ENCODE data around the gene RHOB. TPM values are rescaled to one million over a fixed set of nuclear protein-coding genes. Genes with fewer than 3 reads are reported as not detected.

RHOB gene
- total and polyA plus RNA-seq, 2 experiments from 2014 or later: 146 to 429 TPM

- no peak for DNase-seq (ENCODE audit: low spot score)
- H3K36me3 ChIP-seq (replicated peaks; ENCODE audit: insufficient read depth, low read depth): no peaks in the 10 kb centered on the region
- WGBS (ENCODE audit: low lambda C conversion rate, missing lambda C conversion rate): 95% methylated on average over 3 of the region's 3 CpGs
- no peaks in the 10 kb centered on the region for H3K27me3 ChIP-seq
- no peaks in the 10 kb centered on the region for H3K9me3 ChIP-seq (ENCODE audit: low read depth)
- no peak overlapping the region for H2AFZ ChIP-seq
- no peaks in the 10 kb centered on the region for H3K79me2 ChIP-seq
- H4K20me1 ChIP-seq (ENCODE audit: insufficient read depth, poor library complexity, severe bottlenecking): no peaks in the 10 kb centered on the region
- no peaks in the 10 kb centered on the region for H3K9me2 ChIP-seq (replicated peaks; ENCODE audit: insufficient read depth)
- no peak overlapping the region for H3K4me3 ChIP-seq
- TF ChIP-seq EZH2 (IDR thresholded peaks at IDR 0.05; ENCODE audit: borderline replicate concordance) (no peak), CTCF (IDR thresholded peaks at IDR 0.05; ENCODE audit: poor library complexity) (no peak), EZH2phosphoT487 (IDR thresholded peaks at IDR 0.05; ENCODE audit: low read depth, severe bottlenecking, unreplicated experiment) (no peak)
- no peak overlapping the region for H3K4me2 ChIP-seq
- H3K27ac ChIP-seq: no peak overlapping the region
- no peaks in the 10 kb centered on the region for H3K4me1 ChIP-seq (ENCODE audit: insufficient read depth)
These were observed 15.6 kb upstream of the RHOB start for GRCh38 chr2:20431301-20431698.

GRCh38 chr2:20431772-20432171 lies 15.1 kb upstream of the RHOB start:
- 59% methylated on average over 5 of the region's 5 CpGs for WGBS (ENCODE audit: low lambda C conversion rate, missing lambda C conversion rate)
- H3K27me3 ChIP-seq: no peaks in the 10 kb centered on the region
- H3K4me3 ChIP-seq: no peak overlapping the region
- no peak for DNase-seq (ENCODE audit: low spot score)
- H3K9me2 ChIP-seq (replicated peaks; ENCODE audit: insufficient read depth): no peaks in the 10 kb centered on the region
- no peak for TF ChIP-seq CTCF (IDR thresholded peaks at IDR 0.05; ENCODE audit: poor library complexity)
- no peak for TF ChIP-seq EZH2 (IDR thresholded peaks at IDR 0.05; ENCODE audit: borderline replicate concordance)
- TF ChIP-seq EZH2phosphoT487 (IDR thresholded peaks at IDR 0.05; ENCODE audit: low read depth, severe bottlenecking, unreplicated experiment): no peak
- H3K4me1 ChIP-seq (ENCODE audit: insufficient read depth): no peaks in the 10 kb centered on the region
- no peak overlapping the region for H3K4me2 ChIP-seq
- H3K27ac ChIP-seq: no peak overlapping the region
- no peaks in the 10 kb centered on the region for H3K79me2 ChIP-seq
- no peaks in the 10 kb centered on the region for H3K36me3 ChIP-seq (replicated peaks; ENCODE audit: insufficient read depth, low read depth)
- no peaks in the 10 kb centered on the region for H4K20me1 ChIP-seq (ENCODE audit: insufficient read depth, poor library complexity, severe bottlenecking)
- no peaks in the 10 kb centered on the region for H3K9me3 ChIP-seq (ENCODE audit: low read depth)
- H2AFZ ChIP-seq: no peak overlapping the region

GRCh38 chr2:20432714-20433113 lies 14.2 kb upstream of the RHOB start:
- no peak overlapping the region for H3K27ac ChIP-seq
- H3K4me2 ChIP-seq: no peak overlapping the region
- H2AFZ ChIP-seq: no peak overlapping the region
- no peak for DNase-seq (ENCODE audit: low spot score)
- TF ChIP-seq CTCF (IDR thresholded peaks at IDR 0.05; ENCODE audit: poor library complexity) (no peak), EZH2phosphoT487 (IDR thresholded peaks at IDR 0.05; ENCODE audit: low read depth, severe bottlenecking, unreplicated experiment) (no peak), EZH2 (IDR thresholded peaks at IDR 0.05; ENCODE audit: borderline replicate concordance) (no peak)
- no peaks in the 10 kb centered on the region for H3K36me3 ChIP-seq (replicated peaks; ENCODE audit: insufficient read depth, low read depth)
- no peaks in the 10 kb centered on the region for H3K79me2 ChIP-seq
- no peaks in the 10 kb centered on the region for H3K27me3 ChIP-seq
- 80% methylated on average over 5 of the region's 5 CpGs for WGBS (ENCODE audit: low lambda C conversion rate, missing lambda C conversion rate)
- H4K20me1 ChIP-seq (ENCODE audit: insufficient read depth, poor library complexity, severe bottlenecking): no peaks in the 10 kb centered on the region
- no peak overlapping the region for H3K4me3 ChIP-seq
- no peaks in the 10 kb centered on the region for H3K9me3 ChIP-seq (ENCODE audit: low read depth)
- no peaks in the 10 kb centered on the region for H3K9me2 ChIP-seq (replicated peaks; ENCODE audit: insufficient read depth)
- H3K4me1 ChIP-seq (ENCODE audit: insufficient read depth): no peaks in the 10 kb centered on the region

GRCh38 chr2:20433249-20433648 lies 13.6 kb upstream of the RHOB start:
- Histone ChIP-seq H3K36me3 (replicated peaks; ENCODE audit: insufficient read depth, low read depth) (no peaks in the 10 kb centered on the region), H4K20me1 (ENCODE audit: insufficient read depth, poor library complexity, severe bottlenecking) (no peaks in the 10 kb centered on the region), H2AFZ (no peak overlapping the region), H3K79me2 (no peaks in the 10 kb centered on the region), H3K4me2 (no peak overlapping the region), H3K4me1 (ENCODE audit: insufficient read depth) (no peaks in the 10 kb centered on the region), H3K27ac (no peak overlapping the region), H3K9me2 (replicated peaks; ENCODE audit: insufficient read depth) (no peaks in the 10 kb centered on the region), H3K9me3 (ENCODE audit: low read depth) (no peaks in the 10 kb centered on the region), H3K27me3 (no peaks in the 10 kb centered on the region), H3K4me3 (no peak overlapping the region)
- TF ChIP-seq EZH2 (IDR thresholded peaks at IDR 0.05; ENCODE audit: borderline replicate concordance) (no peak), EZH2phosphoT487 (IDR thresholded peaks at IDR 0.05; ENCODE audit: low read depth, severe bottlenecking, unreplicated experiment) (no peak), CTCF (IDR thresholded peaks at IDR 0.05; ENCODE audit: poor library complexity) (no peak)
- 87% methylated on average over 7 of the region's 7 CpGs for WGBS (ENCODE audit: low lambda C conversion rate, missing lambda C conversion rate)
- no peak for DNase-seq (ENCODE audit: low spot score)

Data from hepatocyte (in vitro differentiated cells).